Midbrain (tissue), 1 donor: Measurements from ENCODE around the gene ARMC2.
"Not testable (repeated sequence)": the region's sequence is repeated elsewhere in the genome, so short reads cannot be mapped to it uniquely, and the experiment has no call there.

ENCODE experiments used
- DNase-seq: peaks from one replicate; lab custom pipeline; 2025; lab: John Stamatoyannopoulos, UW

The ARMC2 gene

GRCh38 chr6:108872141-108872557 lies 23.9 kb downstream of the ARMC2 start:
- DNase-seq: no peak

DNA sequence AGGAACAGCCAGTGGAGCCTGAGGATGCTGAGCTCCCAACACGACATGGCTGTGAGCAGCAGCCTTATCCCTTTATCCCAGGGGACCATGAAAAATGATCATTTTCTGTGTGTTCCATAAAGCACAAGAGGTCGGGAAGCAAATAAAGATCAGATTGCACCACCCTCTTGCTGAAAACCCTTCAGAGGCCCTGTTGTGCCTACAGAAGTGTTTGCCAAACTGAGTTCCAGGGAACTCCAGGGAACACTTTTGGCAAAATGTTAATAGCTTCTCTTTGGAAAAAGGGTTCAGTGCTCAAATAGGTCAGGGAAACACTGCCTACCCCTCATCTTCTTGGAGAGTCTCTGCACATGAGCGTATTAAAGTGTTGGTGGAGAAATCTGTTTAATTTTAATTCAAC lies 24.4 kb downstream of the ARMC2 start:
- DNase-seq: no peak

DNA sequence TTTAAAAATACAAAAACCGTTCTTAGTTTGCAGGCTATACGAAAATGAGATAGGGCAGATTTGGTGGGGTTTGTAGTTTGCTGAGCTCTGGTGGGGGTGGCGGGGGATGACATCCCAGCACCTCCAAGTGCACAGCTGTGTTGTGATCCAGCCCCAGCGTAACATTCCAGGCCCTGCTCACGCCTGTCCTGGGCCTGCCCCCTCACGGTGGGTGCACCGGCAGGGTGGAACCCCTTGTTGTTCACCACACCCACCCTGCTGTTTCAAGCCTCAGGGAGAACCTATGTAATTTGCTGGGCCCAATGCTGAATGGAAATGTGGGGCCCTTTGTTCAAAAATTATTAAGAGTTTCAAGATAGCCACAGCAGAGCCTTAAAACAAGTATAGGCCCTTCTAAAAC lies 25.0 kb downstream of the ARMC2 start:
- DNase-seq: no peak

- DNase-seq: no peak
Observed at GRCh38 chr6:108873971-108874370, 25.7 kb downstream of the ARMC2 start.

- no peak for DNase-seq
Observed at GRCh38 chr6:108874470-108875160, 26.4 kb downstream of the ARMC2 start.

- DNase-seq: no peak
Observed at GRCh38 chr6:108875161-108875555, 26.9 kb downstream of the ARMC2 start.

- DNase-seq: no peak
Observed at GRCh38 chr6:108877046-108877751, 29.0 kb downstream of the ARMC2 start.

DNA sequence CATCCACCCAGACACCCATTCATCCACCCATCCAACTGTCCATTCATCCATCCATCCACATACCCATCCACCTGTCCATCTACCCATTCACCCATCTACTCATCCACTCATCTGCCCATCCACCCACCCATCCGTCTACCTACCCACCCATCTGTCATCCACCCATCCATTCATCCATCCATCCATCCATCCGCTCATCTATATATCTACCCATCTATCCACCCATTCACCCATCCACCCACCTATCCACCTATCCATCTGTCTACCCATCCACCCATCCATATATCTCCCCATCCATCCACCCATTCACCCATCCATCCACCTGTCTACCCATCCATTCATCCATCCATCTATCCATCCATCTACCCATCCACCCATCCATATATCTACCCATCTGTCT lies 30.7 kb downstream of the ARMC2 start:
- no peak for DNase-seq

DNA sequence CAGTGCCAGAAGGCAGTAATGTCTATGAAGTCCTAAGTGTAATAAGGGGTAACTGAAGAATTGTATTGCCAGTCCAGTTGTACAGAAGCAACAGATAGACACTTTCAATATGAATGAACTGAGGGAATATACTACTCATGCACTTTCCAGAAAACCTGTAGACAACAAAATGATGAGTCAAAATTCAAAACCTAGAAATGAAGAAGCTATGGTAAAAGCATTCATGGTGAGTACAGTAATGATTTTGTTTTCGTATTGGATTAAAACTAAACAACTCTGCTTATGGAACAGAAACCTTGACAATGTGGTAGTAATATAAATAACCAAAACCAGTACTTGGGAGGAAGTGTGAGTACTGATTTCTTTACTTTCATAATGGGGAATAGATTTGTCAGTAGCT lies 35.0 kb downstream of the ARMC2 start:
- DNase-seq: no peak

DNA sequence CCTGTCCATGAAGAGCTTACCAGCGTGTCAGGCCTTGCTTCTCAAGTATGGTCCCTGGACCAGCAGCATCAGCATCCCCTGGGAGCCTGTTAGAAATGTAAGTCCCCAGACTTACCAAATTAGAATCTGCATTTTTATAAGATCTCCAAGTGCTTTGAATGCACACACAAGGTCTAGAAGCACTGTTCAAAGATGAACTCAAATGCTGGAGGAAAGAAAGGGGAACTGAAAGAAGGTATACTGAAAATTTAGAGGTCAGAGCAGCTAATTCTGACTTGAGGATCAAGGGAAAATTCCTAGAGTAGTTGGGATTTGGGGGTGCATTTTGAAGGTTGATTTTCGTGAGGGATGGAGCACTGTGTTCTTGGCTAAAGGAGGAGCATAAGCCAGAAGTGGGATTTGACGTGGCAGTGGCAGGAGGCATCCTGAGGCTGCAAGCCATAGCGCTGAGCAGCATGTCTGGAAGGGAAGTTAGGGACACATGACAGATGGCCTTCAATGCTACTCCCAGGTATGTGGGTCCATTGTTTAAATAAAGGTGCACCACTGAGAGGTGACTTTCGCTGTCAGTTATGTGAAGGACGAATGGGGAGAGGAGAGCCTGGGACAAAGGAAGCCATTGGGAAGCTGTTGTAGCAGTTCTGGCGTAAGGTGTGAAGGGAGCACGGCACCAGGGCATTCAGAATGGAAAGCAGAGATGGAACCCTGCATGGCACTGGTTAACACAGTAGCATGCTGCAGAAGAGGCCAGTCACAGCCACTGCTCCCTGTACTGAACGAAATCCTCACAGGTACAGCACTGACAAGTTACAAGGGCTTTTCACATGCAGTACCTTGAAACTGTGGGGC lies 36.2 kb downstream of the ARMC2 start:
- DNase-seq: no peak

- no peak for DNase-seq
Observed at GRCh38 chr6:108888052-108888451, 39.8 kb downstream of the ARMC2 start.

- no peak for DNase-seq
Observed at GRCh38 chr6:108888745-108889144, 40.5 kb downstream of the ARMC2 start.

DNA sequence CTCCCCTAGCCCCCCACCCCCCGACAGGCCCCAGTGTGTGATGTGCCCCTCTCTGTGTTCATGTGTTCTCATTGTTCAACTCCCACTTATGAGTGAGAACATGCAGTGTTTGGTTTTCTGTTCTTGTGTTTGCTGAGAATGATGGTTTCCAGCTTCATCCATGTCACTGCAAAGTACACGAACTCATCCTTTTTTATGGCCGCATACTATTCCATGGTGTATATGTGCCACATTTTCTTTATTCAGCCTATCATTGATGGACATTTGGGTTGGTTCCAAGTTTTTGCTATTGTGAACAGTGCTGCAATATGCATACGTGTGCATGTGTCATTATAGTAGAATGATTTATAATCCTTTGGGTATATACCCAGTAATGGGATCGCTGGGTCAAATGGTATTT lies 42.7 kb downstream of the ARMC2 start:
- DNase-seq: not testable (repeated sequence)

GRCh38 chr6:108895571-108895970 lies 47.3 kb downstream of the ARMC2 start:
- no peak for DNase-seq

DNA sequence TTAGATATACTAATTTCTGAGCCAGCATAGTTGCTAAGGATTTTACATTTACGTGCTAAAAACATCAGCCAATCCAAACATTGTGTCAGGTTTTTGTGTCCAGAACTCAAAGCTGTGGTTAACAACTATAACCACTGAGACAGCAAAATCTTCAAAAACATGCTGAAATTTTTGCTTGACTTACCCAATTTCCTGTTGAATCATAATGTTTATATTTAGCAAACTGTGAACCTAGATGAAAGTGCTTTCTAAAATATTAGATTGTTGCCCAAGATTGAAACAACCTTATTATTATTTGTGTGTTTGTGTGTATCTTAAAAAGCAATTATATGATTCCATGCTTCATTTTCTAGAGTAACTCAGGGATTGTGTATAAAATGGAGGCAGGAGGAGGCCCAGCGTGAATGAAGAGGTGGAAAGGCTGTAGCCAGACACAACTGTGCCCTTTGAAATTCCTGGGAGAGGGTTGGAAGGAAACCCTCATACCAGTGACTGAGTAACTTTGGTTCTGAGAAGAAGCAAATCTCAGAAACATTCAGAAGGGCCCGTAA lies 48.0 kb downstream of the ARMC2 start:
- DNase-seq: no peak

GRCh38 chr6:108897371-108897770 lies 49.1 kb downstream of the ARMC2 start:
- no peak for DNase-seq

- DNase-seq: no peak
Observed at GRCh38 chr6:108902382-108902792, 54.2 kb downstream of the ARMC2 start.

GRCh38 chr6:108903796-108904195 lies 55.6 kb downstream of the ARMC2 start:
- DNase-seq: no peak

- no peak for DNase-seq
Observed at GRCh38 chr6:108904741-108905140, 56.5 kb downstream of the ARMC2 start.

- DNase-seq: no peak
Observed at GRCh38 chr6:108914235-108915022, 66.2 kb downstream of the ARMC2 start.

- no peak for DNase-seq
Observed at GRCh38 chr6:108915258-108915657, 67.0 kb downstream of the ARMC2 start.
